ENCODE results near the gene WDR82.

GRCh38 chr3:52270252-52270754, 8.1 kb downstream of the WDR82 start:
- no peak for TF ChIP-seq CTCF (conservative IDR thresholded peaks at IDR 0.05 in 1 of 2, IDR thresholded peaks at IDR 0.05 in 1 of 2; ENCODE audit: low read depth in 1 of 2, low read length in 2 of 2)
- no peak for TF ChIP-seq EZH2 (IDR thresholded peaks at IDR 0.05; ENCODE audit: low read length, missing control alignments)

Measured in fibroblast of lung (primary cell).